GM12865 (cell line): ENCODE results near the gene RAB11FIP3.
"Not testable (repeated sequence)": the region's sequence is repeated elsewhere in the genome, so short reads cannot be mapped to it uniquely, and the experiment has no call there.

ENCODE experiments used
- DNase-seq: peaks from one replicate; pipeline ENCODE4 v3.0.0; 2010; ENCODE audit warnings: low read depth
- H3K4me3 ChIP-seq: 2 replicates; pipeline ENCODE4 v1.5.1; 2011; ENCODE audit warnings: mild to moderate bottlenecking, low read depth, low read length, control low read depth
- CTCF ChIP-seq: IDR thresholded peaks from 2 replicates; pipeline ENCODE4 v1.5.1; 2011; ENCODE audit warnings: low read length, control low read depth, low read depth, inconsistent platforms; ENCODE audit not compliant: insufficient read depth; ENCODE audit errors: missing control alignments

RAB11FIP3 gene

GRCh38 chr16:503150-504071 is 78.0 kb downstream of the RAB11FIP3 start:
- no peak for DNase-seq
- TF ChIP-seq CTCF = no peak

GRCh38 chr16:505479-506245 is 80.2 kb downstream of the RAB11FIP3 start:
- no peak for TF ChIP-seq CTCF
- DNase-seq = no peak
- no peak overlapping the region for H3K4me3 ChIP-seq

More at GRCh38 chr16:503150-504071, 78.0 kb downstream of the RAB11FIP3 start:
- no peak overlapping the region for H3K4me3 ChIP-seq

GRCh38 chr16:506246-506546 is 80.7 kb downstream of the RAB11FIP3 start:
- DNase-seq = no peak
- no peak overlapping the region for H3K4me3 ChIP-seq
- TF ChIP-seq CTCF = no peak

GRCh38 chr16:507527-507926 is 82.1 kb downstream of the RAB11FIP3 start:
- not testable (repeated sequence) for H3K4me3 ChIP-seq, DNase-seq

- DNase-seq = no peak
- no peak overlapping the region for H3K4me3 ChIP-seq
- no peak for TF ChIP-seq CTCF
These were observed 82.5 kb downstream of the RAB11FIP3 start for GRCh38 chr16:507996-508395.

- no peak overlapping the region for H3K4me3 ChIP-seq
- TF ChIP-seq CTCF = no peak
- DNase-seq = no peak
These were observed 83.7 kb downstream of the RAB11FIP3 start for GRCh38 chr16:508884-509736.

GRCh38 chr16:510066-510825 is 84.8 kb downstream of the RAB11FIP3 start:
- no peak for DNase-seq

More at GRCh38 chr16:510066-510825, 84.8 kb downstream of the RAB11FIP3 start:
- TF ChIP-seq CTCF = no peak
- H3K4me3 ChIP-seq = no peak overlapping the region
